Chondrocyte (in vitro differentiated cells): ENCODE results near the gene CCDC57. TPM values are rescaled to one million over a fixed set of nuclear protein-coding genes. Genes with fewer than 3 reads are reported as not detected.

Experiments
- DNase-seq: peaks from one replicate; pipeline ENCODE4 v3.0.0; 2021; ENCODE audit warnings: mixed read lengths, low spot score
- H3K27ac Mint-ChIP-seq: one replicate; pipeline ENCODE4 v1.8.0; 2021; ENCODE audit warnings: mild to moderate bottlenecking, moderate library complexity, mixed read lengths; ENCODE audit not compliant: unreplicated experiment
- H3K27me3 Mint-ChIP-seq: 2 replicates; pipeline ENCODE4 v1.8.0; 2021; ENCODE audit warnings: low read depth, mixed read lengths
- H3K36me3 Mint-ChIP-seq: 2 replicates; pipeline ENCODE4 v1.8.0; 2021; ENCODE audit warnings: low read depth, mixed read lengths
- H3K4me1 Mint-ChIP-seq: 2 replicates; pipeline ENCODE4 v1.8.0; 2021; ENCODE audit warnings: low read depth, mild to moderate bottlenecking, mixed read lengths
- H3K4me3 Mint-ChIP-seq: one replicate; pipeline ENCODE4 v1.8.0; 2021; ENCODE audit warnings: mild to moderate bottlenecking, moderate library complexity, mixed read lengths; ENCODE audit not compliant: unreplicated experiment
- H3K9me3 Mint-ChIP-seq: 2 replicates; pipeline ENCODE4 v1.8.0; 2021; ENCODE audit warnings: low read depth, mixed read lengths
- CTCF ChIP-seq: fragments of 200-600 bp; sonication (generic); IDR thresholded peaks from 2 replicates; pipeline ENCODE4 v1.5.0; 2021; ENCODE audit warnings: antibody characterized with exemption, mild to moderate bottlenecking, moderate library complexity
- total RNA-seq: library from RNA; stranded (reverse); gene quantifications from 3 replicates; pipeline ENCODE4 v1.2.1, GENCODE V29; 2021

The CCDC57 gene
- total RNA-seq, 1 donor from 2014 or later = 23.5 TPM

- no peaks in the 10 kb centered on the region for H3K4me1 Mint-ChIP-seq
- no peak overlapping the region for H3K27ac Mint-ChIP-seq
- H3K4me3 Mint-ChIP-seq = no peak overlapping the region
- no peak for DNase-seq
- H3K36me3 Mint-ChIP-seq = peaks cover 8% of the 10 kb centered on the region
- H3K9me3 Mint-ChIP-seq = no peaks in the 10 kb centered on the region
- H3K27me3 Mint-ChIP-seq = no peaks in the 10 kb centered on the region
- TF ChIP-seq CTCF = no peak
These were observed 122.7 kb downstream of the CCDC57 start for GRCh38 chr17:82089723-82090548.

GRCh38 chr17:82088838-82089722 is 123.6 kb downstream of the CCDC57 start:
- Mint-ChIP-seq H3K9me3 (no peaks in the 10 kb centered on the region), H3K36me3 (peaks cover 11% of the 10 kb centered on the region), H3K4me1 (no peaks in the 10 kb centered on the region), H3K27me3 (no peaks in the 10 kb centered on the region), H3K27ac (no peak overlapping the region), H3K4me3 (no peak overlapping the region)
- TF ChIP-seq CTCF = no peak
- no peak for DNase-seq

- Mint-ChIP-seq H3K4me1 (no peaks in the 10 kb centered on the region), H3K9me3 (no peaks in the 10 kb centered on the region), H3K27ac (no peak overlapping the region), H3K27me3 (no peaks in the 10 kb centered on the region), H3K4me3 (no peak overlapping the region), H3K36me3 (peaks cover 11% of the 10 kb centered on the region)
- DNase-seq = no peak
- no peak for TF ChIP-seq CTCF
These were observed 124.4 kb downstream of the CCDC57 start for GRCh38 chr17:82087961-82088837.

GRCh38 chr17:82086941-82087906 is 125.4 kb downstream of the CCDC57 start:
- Mint-ChIP-seq H3K4me1 (no peaks in the 10 kb centered on the region), H3K27me3 (no peaks in the 10 kb centered on the region), H3K27ac (no peak overlapping the region), H3K9me3 (no peaks in the 10 kb centered on the region), H3K36me3 (peaks cover 10% of the 10 kb centered on the region), H3K4me3 (no peak overlapping the region)
- no peak for TF ChIP-seq CTCF
- no peak for DNase-seq
